Activated CD4-positive, alpha-beta T cell treated with anti-CD3 and anti-CD28 coated beads, Interleukin-2, amount 50 U/mL, for 4 hours (primary cell): Measurements from ENCODE around the gene CNR1.

Experiments
- DNase-seq, 2 experiments: peaks; one replicate each; pipeline ENCODE4 v3.0.0-alpha.2; 2020

The CNR1 gene

GRCh38 chr6:88143421-88144157 lies 22.6 kb downstream of the CNR1 start:
- DNase-seq, result no peak

GRCh38 chr6:88142297-88142668 lies 23.9 kb downstream of the CNR1 start:
- DNase-seq, result no peak

GRCh38 chr6:88141561-88142296 lies 24.4 kb downstream of the CNR1 start:
- no peak for DNase-seq

GRCh38 chr6:88137915-88138314 lies 28.2 kb downstream of the CNR1 start:
- no peak for DNase-seq

- no peak for DNase-seq
These were observed 30.5 kb downstream of the CNR1 start for GRCh38 chr6:88135578-88136114.

- DNase-seq, result no peak
These were observed 31.6 kb downstream of the CNR1 start for GRCh38 chr6:88134575-88134974.

- DNase-seq, result no peak
These were observed 32.4 kb downstream of the CNR1 start for GRCh38 chr6:88133718-88134117.

GRCh38 chr6:88124925-88125557 lies 41.1 kb downstream of the CNR1 start:
- no peak for DNase-seq

- no peak for DNase-seq
These were observed 45.5 kb downstream of the CNR1 start for GRCh38 chr6:88120635-88121034.

- no peak for DNase-seq
These were observed 46.4 kb downstream of the CNR1 start for GRCh38 chr6:88119769-88120168.

GRCh38 chr6:88116276-88116675 lies 49.9 kb downstream of the CNR1 start:
- DNase-seq, result no peak

- DNase-seq, result no peak
These were observed 50.8 kb downstream of the CNR1 start for GRCh38 chr6:88115307-88115706.

GRCh38 chr6:88114838-88115237 lies 51.3 kb downstream of the CNR1 start:
- DNase-seq, result no peak

- DNase-seq, result no peak
These were observed 54.2 kb downstream of the CNR1 start for GRCh38 chr6:88111991-88112390.

- DNase-seq, result no peak
These were observed 58.9 kb downstream of the CNR1 start for GRCh38 chr6:88107241-88107640.

- no peak for DNase-seq
These were observed 60.3 kb downstream of the CNR1 start for GRCh38 chr6:88105741-88106340.
